Upper lobe of right lung (tissue), 1 donor: Measurements from ENCODE around the gene PDGFA. TPM values are rescaled to one million over a fixed set of nuclear protein-coding genes. Genes with fewer than 3 reads are reported as not detected.
A peak's percentile ranks its signal among the peaks of the same experiment; 100 is the strongest.

Experiments
- ATAC-seq: fragments of 200-7000 bp; cut with Tn5 transposase; one replicate; pipeline ENCODE4 v1.9.1; 2020; ENCODE audit warnings: mild to moderate bottlenecking, moderate library complexity
- DNase-seq: peaks from one replicate; pipeline ENCODE4 v3.0.0-alpha.2; 2020
- H3K27ac ChIP-seq: fragments of 200-600 bp; one replicate; pipeline ENCODE4 v1.8.0; 2022
- H3K27me3 ChIP-seq: fragments of 200-600 bp; one replicate; pipeline ENCODE4 v1.8.0; 2022; ENCODE audit warnings: mild to moderate bottlenecking
- H3K36me3 ChIP-seq: fragments of 200-600 bp; one replicate; pipeline ENCODE4 v1.8.0; 2022
- H3K4me1 ChIP-seq: fragments of 200-600 bp; one replicate; pipeline ENCODE4 v1.8.0; 2022
- H3K4me3 ChIP-seq: fragments of 200-600 bp; one replicate; pipeline ENCODE4 v1.8.0; 2022; ENCODE audit warnings: mild to moderate bottlenecking
- H3K9me3 ChIP-seq: fragments of 200-600 bp; one replicate; pipeline ENCODE4 v1.8.0; 2022
- intact Hi-C: fragments of 100-400 bp; cut with DNase I; formaldehyde crosslinking; loops from one replicate; pipeline ENCODE4 v1.11.0; 2022
- long read RNA-seq: library from polyadenylated mRNA; unstranded; transcript quantifications from one replicate; pipeline ENCODE4 v2.0.0, GENCODE V29; 2021
- total RNA-seq: library from RNA; stranded (reverse); fragmentation: NEBNext Ultra II Directional; extraction: Animal tissue kit (Norgen Biotek cat#: 25700); gene quantifications from one replicate; pipeline ENCODE4 v1.2.1, GENCODE V29; 2021
- TF ChIP-seq, protein P1 (sequence below): fragments of 200-600 bp; IDR thresholded peaks from one replicate; pipeline ENCODE4 v1.8.0; 2022; ENCODE audit warnings: antibody characterized with exemption
- donor health status: DM: no; HTN: yes; CAD: no; lungs with severe emphysema.

Gene PDGFA
- total RNA-seq = 57.1 TPM
- long read RNA-seq, transcript PDGFA-203 (6 exons, 2,305 nt) = major isoform, 6 of 22 reads
- long read RNA-seq, partial matches to known transcripts = 3 of 22 reads
- long read RNA-seq, other reads (novel, unspliced or antisense) = 10 of 22 reads

DNA sequence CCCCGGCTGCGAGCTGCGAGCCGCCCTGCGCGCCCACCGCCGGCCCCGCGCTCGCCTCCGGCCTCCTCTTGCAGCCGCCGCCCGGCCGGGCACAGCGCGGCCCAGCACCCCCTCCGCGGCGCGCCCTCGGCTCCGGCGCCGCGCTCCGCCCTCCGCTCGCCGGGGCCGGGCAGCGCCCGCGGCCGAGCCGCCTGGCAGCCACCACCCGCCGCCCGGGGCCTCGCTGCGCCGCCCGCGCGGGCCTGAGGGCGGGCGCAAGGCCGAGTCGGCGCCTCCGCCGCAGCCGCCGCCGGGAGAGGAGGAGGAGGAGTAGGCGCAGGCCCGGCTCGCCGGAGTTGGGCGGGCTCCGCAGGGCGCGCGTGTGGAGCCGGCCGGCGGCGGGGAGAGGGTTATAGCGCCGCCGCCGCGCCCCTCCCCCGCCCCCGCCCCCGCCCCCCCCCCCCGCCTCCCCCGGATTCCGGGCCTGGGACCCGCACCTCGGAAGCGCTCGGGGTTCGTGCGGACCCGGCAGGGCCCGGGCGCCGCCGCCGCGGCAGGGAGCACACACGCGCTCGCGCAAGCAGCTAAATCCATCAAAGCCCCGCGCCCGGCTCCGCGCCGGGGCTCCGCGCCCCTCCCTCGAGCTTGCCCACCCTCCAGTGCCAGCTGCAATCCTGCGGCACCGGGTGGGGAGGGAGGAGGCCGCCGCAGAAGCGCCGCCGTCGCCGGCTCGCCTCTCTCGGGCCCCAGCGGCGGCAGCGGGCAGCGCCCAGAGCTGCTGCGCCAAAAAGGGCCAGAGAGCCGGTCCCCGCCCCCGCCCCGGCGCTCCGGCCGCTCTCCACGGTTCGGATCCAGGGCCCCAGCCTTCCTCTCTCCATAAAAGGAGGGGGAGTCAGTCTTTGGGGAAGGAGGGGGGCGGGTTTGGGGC, at the start of gene PDGFA:
PDGFA (minus strand) TSS at position 363 of the 907 bp plus-strand sequence. CDS start 845 bp downstream, outside the sequence.
- Histone ChIP-seq H3K4me3 (peak within 1 kb of the TSS; percentile 57), H3K27me3 (peaks cover 32% of the 10 kb centered on the region), H3K36me3 (no peaks in the 10 kb centered on the region), H3K4me1 (peaks cover 34% of the 10 kb centered on the region), H3K9me3 (no peaks in the 10 kb centered on the region), H3K27ac (peak within 1 kb of the TSS; percentile 78)
- TF ChIP-seq, protein P1, sequence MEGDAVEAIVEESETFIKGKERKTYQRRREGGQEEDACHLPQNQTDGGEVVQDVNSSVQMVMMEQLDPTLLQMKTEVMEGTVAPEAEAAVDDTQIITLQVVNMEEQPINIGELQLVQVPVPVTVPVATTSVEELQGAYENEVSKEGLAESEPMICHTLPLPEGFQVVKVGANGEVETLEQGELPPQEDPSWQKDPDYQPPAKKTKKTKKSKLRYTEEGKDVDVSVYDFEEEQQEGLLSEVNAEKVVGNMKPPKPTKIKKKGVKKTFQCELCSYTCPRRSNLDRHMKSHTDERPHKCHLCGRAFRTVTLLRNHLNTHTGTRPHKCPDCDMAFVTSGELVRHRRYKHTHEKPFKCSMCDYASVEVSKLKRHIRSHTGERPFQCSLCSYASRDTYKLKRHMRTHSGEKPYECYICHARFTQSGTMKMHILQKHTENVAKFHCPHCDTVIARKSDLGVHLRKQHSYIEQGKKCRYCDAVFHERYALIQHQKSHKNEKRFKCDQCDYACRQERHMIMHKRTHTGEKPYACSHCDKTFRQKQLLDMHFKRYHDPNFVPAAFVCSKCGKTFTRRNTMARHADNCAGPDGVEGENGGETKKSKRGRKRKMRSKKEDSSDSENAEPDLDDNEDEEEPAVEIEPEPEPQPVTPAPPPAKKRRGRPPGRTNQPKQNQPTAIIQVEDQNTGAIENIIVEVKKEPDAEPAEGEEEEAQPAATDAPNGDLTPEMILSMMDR = peak; percentile 30
- ATAC-seq (peak; percentile 48), DNase-seq (peak; percentile 84)
- intact Hi-C loops = loop anchor here (5.0 kb wide), 1 partner anchor 187 kb away; no protein-coding TSS in a partner anchor

DNA sequence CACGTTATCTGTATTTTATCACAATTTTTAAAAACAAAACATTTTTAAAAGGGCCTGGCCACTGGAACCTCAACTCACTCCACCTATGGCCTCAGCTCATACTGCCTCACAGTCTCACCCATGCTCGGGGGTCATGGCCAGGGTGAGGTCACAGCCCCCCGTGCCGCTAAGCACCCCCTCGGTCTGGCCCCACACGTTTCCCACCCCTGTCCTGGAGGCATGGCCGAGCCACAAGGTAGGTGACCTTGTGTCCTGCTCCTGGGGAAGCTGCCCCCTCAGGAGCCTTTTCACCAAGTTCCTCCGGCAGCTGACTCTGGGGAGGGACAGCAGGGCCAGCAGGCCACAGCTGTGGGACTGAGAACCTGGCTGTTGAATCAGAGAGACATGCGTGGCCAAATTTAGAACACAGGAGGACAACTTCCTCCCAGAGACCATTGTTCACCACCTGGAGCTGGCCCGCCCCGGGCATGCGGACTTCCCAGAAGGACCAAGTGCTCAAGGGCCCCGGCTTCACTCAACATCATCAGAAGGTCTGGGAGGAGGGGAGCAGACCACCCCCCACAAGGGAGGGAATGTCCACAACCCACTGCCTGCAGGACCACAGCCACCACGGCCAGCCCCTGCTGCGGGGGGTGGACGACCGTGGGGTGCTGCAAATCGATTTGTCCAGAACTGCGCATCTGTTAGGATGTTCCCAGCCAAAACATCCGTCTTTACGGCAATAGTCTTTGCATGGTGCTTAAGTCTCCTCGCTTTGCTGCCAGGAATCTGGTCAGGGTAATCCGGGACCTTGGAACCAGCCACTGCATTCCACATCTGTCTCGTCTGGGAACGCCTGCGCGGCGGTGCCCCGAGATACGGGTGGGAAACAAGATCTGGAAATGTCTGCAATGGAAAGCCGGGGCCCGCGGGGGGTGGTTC, 48.6 kb upstream of the PDGFA start:
- intact Hi-C loops = no loop called here

GRCh38 chr7:567305-567883, 47.7 kb upstream of the PDGFA start:
- DNase-seq = no peak
- no peak for ATAC-seq
- Histone ChIP-seq H3K9me3 (no peaks in the 10 kb centered on the region), H3K36me3 (no peaks in the 10 kb centered on the region), H3K4me3 (no peak overlapping the region), H3K4me1 (no peaks in the 10 kb centered on the region), H3K27me3 (no peaks in the 10 kb centered on the region), H3K27ac (no peak overlapping the region)
- TF ChIP-seq, protein P1 = no peak
- intact Hi-C loops = no loop called here

More for the DNA sequence above, 48.6 kb upstream of the PDGFA start:
- Histone ChIP-seq H3K9me3 (no peaks in the 10 kb centered on the region), H3K27ac (no peak overlapping the region), H3K36me3 (no peaks in the 10 kb centered on the region), H3K4me1 (no peaks in the 10 kb centered on the region), H3K27me3 (no peaks in the 10 kb centered on the region), H3K4me3 (no peak overlapping the region)
- ATAC-seq (no peak), DNase-seq (no peak)
- TF ChIP-seq, protein P1 = no peak

DNA sequence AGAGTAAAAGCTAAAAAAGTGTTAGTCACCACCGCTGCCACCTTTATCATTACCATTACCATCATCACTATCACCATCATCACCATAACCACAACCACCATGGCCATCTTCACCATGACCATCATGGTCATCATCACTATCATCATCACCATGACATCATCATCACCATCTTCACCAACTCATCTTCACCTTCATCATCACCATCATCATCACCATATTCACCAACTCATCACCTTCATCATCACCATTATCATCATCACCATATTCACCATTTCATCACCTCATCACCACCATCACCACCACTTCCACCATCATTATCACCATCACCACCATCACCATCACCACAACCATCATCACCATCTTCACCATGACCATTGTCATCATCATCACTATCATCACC, 46.5 kb upstream of the PDGFA start:
- no peaks in the 10 kb centered on the region for H3K4me1 ChIP-seq
- H3K36me3 ChIP-seq = no peaks in the 10 kb centered on the region
- DNase-seq = no peak
- ATAC-seq = no peak
- no peak overlapping the region for H3K27ac ChIP-seq
- H3K9me3 ChIP-seq = no peaks in the 10 kb centered on the region
- H3K27me3 ChIP-seq = no peaks in the 10 kb centered on the region
- H3K4me3 ChIP-seq = no peak overlapping the region
- intact Hi-C loops = no loop called here
- TF ChIP-seq, protein P1 = no peak

DNA sequence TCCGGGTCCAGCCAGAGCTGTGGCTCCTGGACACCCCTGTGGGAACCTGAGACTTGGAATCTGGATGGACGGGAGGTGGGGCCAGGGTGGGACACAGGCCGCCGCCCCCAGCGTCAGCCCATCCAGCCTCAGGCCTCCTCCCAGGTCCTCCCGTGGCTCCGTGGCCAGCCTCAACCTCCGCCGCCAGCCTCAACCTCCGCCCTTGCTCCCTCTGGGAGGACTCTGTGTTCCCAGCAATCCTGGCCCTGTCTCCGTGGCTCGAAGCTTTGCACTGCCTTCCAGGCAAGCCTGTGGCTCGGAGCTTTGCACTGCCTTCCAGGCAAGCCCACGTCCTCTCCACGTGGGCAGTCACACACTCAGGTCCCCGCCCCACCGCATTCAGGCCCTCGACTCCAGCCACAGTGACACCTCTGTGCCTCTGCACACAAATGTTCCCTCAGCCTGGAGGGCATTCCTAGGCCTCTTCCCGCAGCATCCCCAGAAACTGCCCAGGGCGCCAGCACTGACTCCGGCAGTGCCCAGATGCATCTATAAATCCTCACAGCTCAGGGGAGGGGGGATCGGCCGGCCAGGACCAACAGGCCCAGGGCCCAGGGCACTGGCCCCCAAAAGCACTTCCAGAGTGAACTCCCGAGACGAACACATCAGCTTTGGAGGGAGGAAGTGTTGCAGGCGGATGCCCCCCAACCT, 44.7 kb upstream of the PDGFA start:
- DNase-seq (no peak), ATAC-seq (no peak)
- intact Hi-C loops = no loop called here
- Histone ChIP-seq H3K27me3 (no peaks in the 10 kb centered on the region), H3K4me3 (no peak overlapping the region), H3K36me3 (no peaks in the 10 kb centered on the region), H3K27ac (no peak overlapping the region), H3K9me3 (no peaks in the 10 kb centered on the region), H3K4me1 (no peaks in the 10 kb centered on the region)
- TF ChIP-seq, protein P1 = no peak
